A172 (cell line): ENCODE results near the gene GCG. TPM values are rescaled to one million over a fixed set of nuclear protein-coding genes. Genes with fewer than 3 reads are reported as not detected.
A peak's percentile ranks its signal among the peaks of the same experiment; 100 is the strongest.

ENCODE experiments used
- DNase-seq: peaks from one replicate; pipeline ENCODE4 v3.0.0-alpha.2; 2015; ENCODE audit warnings: low spot score
- total RNA-seq: library from RNA; depleted of rRNA; stranded (reverse); fragments of >200 nt; shearing (Covaris generic); gene quantifications from 2 replicates; pipeline ENCODE4 v1.2.3, GENCODE V29; 2014

GCG gene
- total RNA-seq, 1 experiment from 2014 or later = not detected

GRCh38 chr2:162149940-162150339, 2.1 kb downstream of the GCG start:
- no peak for DNase-seq

GRCh38 chr2:162149466-162149865, 2.6 kb downstream of the GCG start:
- DNase-seq = no peak

GRCh38 chr2:162148956-162149355, 3.1 kb downstream of the GCG start:
- no peak for DNase-seq

GRCh38 chr2:162143969-162144368, 8.1 kb downstream of the GCG start:
- DNase-seq = no peak

- DNase-seq = no peak
Observed at GRCh38 chr2:162138310-162138709, 13.7 kb downstream of the GCG start.

- no peak for DNase-seq
Observed at GRCh38 chr2:162127422-162127821, 24.6 kb downstream of the GCG start.

- no peak for DNase-seq
Observed at GRCh38 chr2:162126527-162126926, 25.5 kb downstream of the GCG start.

- DNase-seq = no peak
Observed at GRCh38 chr2:162126111-162126519, 25.9 kb downstream of the GCG start.

- DNase-seq = no peak
Observed at GRCh38 chr2:162125138-162125537, 26.9 kb downstream of the GCG start.

- DNase-seq = peak; percentile 71
Observed at GRCh38 chr2:162123806-162124758, 28.0 kb downstream of the GCG start.

GRCh38 chr2:162118166-162119031, 33.6 kb downstream of the GCG start:
- DNase-seq = peak; percentile 50

- no peak for DNase-seq
Observed at GRCh38 chr2:162116352-162116751, 35.7 kb downstream of the GCG start.

- DNase-seq = no peak
Observed at GRCh38 chr2:162115076-162115475, 37.0 kb downstream of the GCG start.

GRCh38 chr2:162114271-162114670, 37.8 kb downstream of the GCG start:
- peak; percentile 21 for DNase-seq

- DNase-seq = peak; percentile 51
Observed at GRCh38 chr2:162113776-162114168, 38.3 kb downstream of the GCG start.

GRCh38 chr2:162113088-162113775, 38.8 kb downstream of the GCG start:
- DNase-seq = no peak

- DNase-seq = no peak
Observed at GRCh38 chr2:162111958-162112850, 39.8 kb downstream of the GCG start.

- no peak for DNase-seq
Observed at GRCh38 chr2:162107361-162107901, 44.6 kb downstream of the GCG start.

- no peak for DNase-seq
Observed at GRCh38 chr2:162106746-162107145, 45.3 kb downstream of the GCG start.

GRCh38 chr2:162106146-162106551, 45.9 kb downstream of the GCG start:
- DNase-seq = peak; percentile 49
